Amniotic epithelial cell (primary cell): ENCODE results near the gene FAM13B.
"Not testable (repeated sequence)": the region's sequence is repeated elsewhere in the genome, so short reads cannot be mapped to it uniquely, and the experiment has no call there.

ENCODE experiments used
- DNase-seq: peaks from one replicate; pipeline ENCODE4 v3.0.0-alpha.2; 2010; ENCODE audit warnings: low read depth

FAM13B gene

DNA sequence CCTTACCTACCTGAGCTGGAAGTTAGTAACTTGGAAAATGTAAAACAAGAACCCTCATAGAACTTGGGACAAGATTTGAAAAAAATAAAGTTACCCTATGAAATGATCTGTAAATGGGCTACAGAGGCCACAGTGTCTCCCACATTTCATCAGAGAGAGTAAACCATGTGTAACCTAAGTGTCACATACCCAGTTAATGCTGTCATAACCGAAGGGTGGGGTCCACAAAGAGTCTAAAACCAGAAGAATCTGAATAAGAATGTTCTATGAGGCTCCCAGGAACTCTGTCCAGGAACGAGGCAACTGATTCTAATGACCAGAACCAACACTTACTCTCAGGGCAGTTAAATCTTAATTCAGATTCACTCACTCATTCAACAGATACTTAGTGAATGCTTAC lies 1.0 kb upstream of the FAM13B start:
- DNase-seq: no peak

DNA sequence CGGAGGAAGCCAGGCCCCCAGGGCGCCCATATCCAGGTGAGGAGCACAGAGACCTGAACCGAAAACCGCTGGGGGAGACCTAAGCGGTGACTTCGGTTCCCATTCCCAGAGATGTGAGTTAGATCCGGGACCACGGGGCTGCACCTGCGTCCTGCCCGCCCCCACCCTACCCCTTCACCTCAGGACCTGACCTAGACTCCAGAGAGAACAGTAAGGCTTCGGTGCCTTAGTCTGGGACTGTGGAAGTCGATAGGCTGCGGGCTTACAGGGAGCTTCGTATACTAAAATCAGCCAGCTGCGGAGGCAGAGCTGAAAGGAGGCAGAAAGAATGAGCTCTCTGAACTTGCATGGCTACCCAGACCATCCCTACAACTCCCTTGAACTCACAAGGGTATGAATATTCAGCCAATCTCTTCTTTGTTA lies 518 bp upstream of the FAM13B start:
- no peak for DNase-seq

GRCh38 chr5:138032028-138032571 lies 779 bp downstream of the FAM13B start:
- DNase-seq: no peak

- DNase-seq: no peak
Observed at GRCh38 chr5:138029944-138030343, 2.9 kb downstream of the FAM13B start.

DNA sequence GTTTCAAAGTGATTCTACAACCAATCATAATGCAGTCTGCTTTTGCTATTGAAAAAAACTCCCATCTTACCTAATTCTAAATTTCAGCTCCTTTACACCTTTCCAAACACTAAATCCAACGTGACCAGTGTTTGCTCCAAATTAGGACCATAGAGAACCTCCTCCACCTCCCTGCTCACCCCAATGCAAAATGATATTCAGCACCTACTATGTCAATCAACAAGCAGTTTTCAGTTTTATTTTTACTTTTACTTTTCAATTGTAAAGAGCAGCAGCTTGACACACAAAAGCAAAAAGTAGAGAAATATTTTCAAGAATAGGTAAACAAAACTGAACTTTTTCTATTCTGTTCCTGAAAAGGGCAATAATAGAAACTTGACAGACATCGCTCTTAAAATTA lies 3.4 kb downstream of the FAM13B start:
- no peak for DNase-seq

- no peak for DNase-seq
Observed at GRCh38 chr5:138028971-138029365, 3.9 kb downstream of the FAM13B start.

GRCh38 chr5:138028262-138028970 lies 4.5 kb downstream of the FAM13B start:
- not testable (repeated sequence) for DNase-seq

- DNase-seq: not testable (repeated sequence)
Observed at GRCh38 chr5:138026793-138027192, 6.1 kb downstream of the FAM13B start.

DNA sequence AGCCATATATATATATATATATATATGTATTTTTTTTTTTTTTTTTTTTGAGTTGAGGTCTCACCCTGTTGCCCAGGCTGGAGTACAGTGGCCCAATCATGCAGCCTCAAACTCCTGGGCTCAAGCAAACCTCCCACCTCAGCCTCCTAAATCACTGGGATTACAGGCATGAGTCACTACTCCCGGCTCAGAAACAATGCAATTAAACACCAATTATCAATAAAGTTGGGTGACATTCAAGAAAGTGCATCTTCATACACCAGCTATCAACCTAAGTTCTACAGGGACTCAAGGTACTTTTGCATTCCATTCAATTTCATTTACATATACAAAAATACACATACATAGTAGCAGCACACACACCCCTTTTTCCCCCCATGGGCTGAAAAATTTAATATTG lies 7.6 kb downstream of the FAM13B start:
- DNase-seq: no peak

- no peak for DNase-seq
Observed at GRCh38 chr5:138024117-138024516, 8.8 kb downstream of the FAM13B start.

DNA sequence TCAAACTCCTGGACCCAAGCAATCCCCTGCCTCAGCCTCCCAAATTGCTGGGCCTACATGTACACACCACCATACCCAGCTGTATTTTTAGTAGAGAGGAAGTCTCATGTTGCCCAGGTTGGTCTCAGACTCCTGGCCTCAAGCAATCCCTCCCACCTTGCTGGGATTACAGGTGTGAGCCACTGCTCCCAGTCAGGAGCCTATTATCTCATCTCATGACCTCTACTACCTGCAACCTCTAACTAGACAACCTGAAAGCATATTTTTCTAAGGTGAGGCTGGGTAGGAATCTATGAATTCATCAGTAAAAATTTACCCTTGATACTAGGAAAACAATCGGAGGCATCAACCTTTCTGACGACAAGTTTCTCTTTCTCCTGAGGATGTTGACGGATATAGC lies 10.0 kb downstream of the FAM13B start:
- no peak for DNase-seq

- DNase-seq: no peak
Observed at GRCh38 chr5:138021771-138022170, 11.1 kb downstream of the FAM13B start.

DNA sequence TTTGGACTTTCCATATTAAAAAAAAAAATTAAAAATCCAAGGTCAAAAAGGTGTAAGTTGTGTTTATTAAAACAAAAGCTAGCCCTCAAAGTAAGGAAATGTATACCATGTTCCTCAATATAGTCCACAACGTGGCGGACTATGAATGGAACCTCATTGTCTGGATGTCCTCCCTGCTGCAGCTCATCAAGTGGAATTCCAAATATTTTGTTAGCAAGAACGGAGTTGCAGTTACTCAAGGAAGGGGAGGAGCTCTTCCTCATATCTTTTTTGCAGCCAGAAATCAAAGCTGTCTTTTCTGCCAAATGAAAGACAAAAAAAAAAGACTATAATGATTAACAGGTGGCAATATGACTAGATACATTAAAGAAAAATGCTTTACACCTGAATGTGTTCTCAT lies 14.0 kb downstream of the FAM13B start:
- peak; percentile 54 for DNase-seq

DNA sequence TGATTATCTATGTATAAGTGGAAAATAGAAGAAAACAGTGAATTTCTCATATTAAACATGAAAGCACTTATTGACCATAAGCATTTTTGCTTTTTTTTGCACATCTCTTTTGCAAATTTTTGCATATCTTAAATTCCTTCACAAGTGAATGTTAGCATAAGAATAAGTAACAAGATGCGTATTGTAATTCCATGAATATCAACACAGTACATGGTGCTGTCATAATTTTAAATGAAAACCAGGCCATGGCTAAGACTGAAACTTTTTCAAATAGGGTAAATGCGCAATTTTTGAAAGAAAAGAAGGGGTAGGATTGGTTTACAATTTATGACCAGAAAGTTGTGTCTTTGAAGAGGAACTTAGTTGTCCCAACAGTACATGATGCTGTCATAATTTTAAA lies 17.0 kb downstream of the FAM13B start:
- DNase-seq: no peak

- no peak for DNase-seq
Observed at GRCh38 chr5:138011991-138012390, 20.9 kb downstream of the FAM13B start.

- peak; percentile 87 for DNase-seq
Observed at GRCh38 chr5:138000102-138000723, 32.7 kb downstream of the FAM13B start.

DNA sequence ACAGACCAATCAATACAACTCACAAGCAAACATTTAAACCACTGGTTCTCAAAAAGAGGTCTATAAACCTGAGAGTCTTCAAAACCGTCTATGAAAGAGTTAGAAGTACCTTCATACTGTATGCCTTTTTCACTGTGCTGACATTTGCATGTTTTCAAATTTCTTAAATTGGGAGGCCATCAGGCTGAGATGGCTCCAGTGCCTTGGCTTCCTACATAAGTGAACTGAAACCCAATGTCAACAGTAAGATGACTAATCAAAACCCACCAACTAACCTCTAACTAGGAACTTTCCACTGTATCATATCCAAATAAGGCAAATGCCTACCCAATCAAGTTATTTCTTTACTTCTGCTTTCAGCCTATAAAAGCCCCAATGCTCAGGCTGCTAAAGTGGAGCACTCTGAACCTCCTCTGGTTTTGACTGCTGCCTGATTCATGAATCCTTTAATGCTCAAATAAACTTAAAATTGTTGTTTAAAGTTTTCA lies 35.1 kb downstream of the FAM13B start:
- no peak for DNase-seq

- no peak for DNase-seq
Observed at GRCh38 chr5:137995749-137996128, 37.1 kb downstream of the FAM13B start.

- peak; percentile 42 for DNase-seq
Observed at GRCh38 chr5:137995077-137995748, 37.7 kb downstream of the FAM13B start.

DNA sequence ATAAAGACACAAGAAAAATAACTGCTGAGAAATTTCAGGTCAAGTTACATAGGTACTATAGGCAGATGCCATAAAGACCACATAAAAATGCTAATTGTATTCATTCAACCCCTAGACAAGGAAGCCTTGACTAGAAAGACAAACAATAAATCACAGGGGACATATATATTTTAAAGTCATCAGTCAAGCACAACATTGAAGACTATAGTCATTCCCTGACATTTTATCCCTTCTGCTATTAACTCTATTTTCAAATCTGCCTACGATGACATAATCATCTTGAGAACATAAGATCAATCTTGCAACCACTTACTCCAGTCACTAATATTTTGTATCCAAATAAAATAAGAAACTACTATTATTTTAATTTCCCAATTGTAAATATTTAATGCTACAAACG lies 38.3 kb downstream of the FAM13B start:
- DNase-seq: no peak

DNA sequence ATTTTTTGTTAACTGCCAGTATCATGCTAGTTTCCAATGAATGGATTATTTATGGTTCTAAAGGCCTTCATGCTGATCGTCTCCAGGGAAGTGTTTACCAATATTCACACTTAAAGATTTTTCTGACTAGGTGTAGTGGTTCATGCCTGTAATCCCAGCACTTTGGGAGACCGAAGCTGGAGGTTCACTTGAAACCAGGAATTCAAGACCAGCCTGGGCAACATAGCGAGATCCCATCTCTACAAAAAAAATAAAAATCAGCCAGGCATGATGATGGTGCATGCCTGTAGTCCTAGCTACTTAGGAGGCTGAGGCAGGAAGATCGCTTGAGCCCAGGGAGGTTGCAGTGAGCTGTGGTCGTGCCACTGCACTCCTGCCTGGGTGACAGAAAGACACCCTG lies 43.5 kb downstream of the FAM13B start:
- no peak for DNase-seq

GRCh38 chr5:137975208-137975607 lies 57.7 kb downstream of the FAM13B start:
- no peak for DNase-seq

- DNase-seq: not testable (repeated sequence)
Observed at GRCh38 chr5:137970384-137970783, 62.5 kb downstream of the FAM13B start.
